Heart left ventricle (tissue), 16 donors: Measurements from ENCODE around the gene OR5M11. TPM values are rescaled to one million over a fixed set of nuclear protein-coding genes. Genes with fewer than 3 reads are reported as not detected.

ENCODE experiments used
- ATAC-seq, 4 donors: fragments of 200-7000 bp; cut with Tn5 transposase; one replicate each; pipeline ENCODE4 v1.9.1; 2020 to 2022; ENCODE audit warnings: moderate library complexity in 4 of 4, mild to moderate bottlenecking in 3 of 4, moderate number of reproducible peaks in 1 of 4
- DNase-seq, 5 donors: peaks; one replicate each; pipeline ENCODE4 v3.0.0-alpha.2; 2020
- H3K27ac ChIP-seq, 12 donors: fragments of 200-600 bp; sonication (generic) in 4 of 12; one replicate each; pipeline versions ENCODE4 v1.5.0 to v1.8.0; 2016 to 2022; ENCODE audit warnings: mild to moderate bottlenecking in 2 of 12
- H3K27me3 ChIP-seq, 9 donors: fragments of 200-600 bp; sonication (generic) in 2 of 9; one replicate each; pipeline versions ENCODE4 v1.5.1 to v1.8.0; 2016 to 2022; ENCODE audit warnings: mild to moderate bottlenecking in 3 of 9
- H3K36me3 ChIP-seq, 9 donors: fragments of 200-600 bp; sonication (generic) in 2 of 9; one replicate each; pipeline versions ENCODE4 v1.5.0 to v1.8.0; 2018 to 2022; ENCODE audit warnings: mild to moderate bottlenecking in 2 of 9
- H3K4me1 ChIP-seq, 12 donors: fragments of 200-600 bp; sonication (generic) in 4 of 12; one replicate each; pipeline versions ENCODE4 v1.5.0 to v1.8.0; 2016 to 2022; ENCODE audit warnings: mild to moderate bottlenecking in 3 of 12
- H3K4me3 ChIP-seq, 12 donors: fragments of 200-600 bp; sonication (generic) in 4 of 12; one replicate each; pipeline versions ENCODE4 v1.5.0 to v1.8.0; 2017 to 2022; ENCODE audit warnings: mild to moderate bottlenecking in 9 of 12, moderate library complexity in 4 of 12
- H3K9me3 ChIP-seq, 12 donors: fragments of 200-600 bp; sonication (generic) in 4 of 12; one replicate each; pipeline versions ENCODE4 v1.5.0 to v1.8.0; 2016 to 2022; ENCODE audit warnings: mild to moderate bottlenecking in 1 of 12
- POLR2A ChIP-seq, 2 donors: fragments of 450-650 bp; IDR thresholded peaks; one replicate each; pipeline ENCODE4 v1.6.1; 2017; ENCODE audit warnings: antibody characterized with exemption in 2 of 2, mild to moderate bottlenecking in 2 of 2, moderate library complexity in 2 of 2
- WGBS, 4 donors: extraction: QIAGEN DNeasy Blood & Tissue Kit in 2 of 4; methylation state at CpG; one replicate each; pipeline versions ENCODE4 v1.1.5 to v1.1.7; 2013 to 2018; 5-methylcytosine and 5-hydroxymethylcytosine counted together
- intact Hi-C, 10 donors: fragments of 100-400 bp; cut with DNase I; formaldehyde crosslinking; loops; one replicate each; pipeline versions ENCODE4 v1.11.1 to v1.14.2; 2022
- polyA plus RNA-seq, 2 donors: library from polyadenylated mRNA; stranded (reverse); fragments of 200-250 nt; gene quantifications; one replicate each; pipeline ENCODE4 v1.2.3, GENCODE V29; 2013
- total RNA-seq, 9 donors: library from RNA; depleted of rRNA in 2 of 9; stranded (reverse); fragments of >200 nt in 2 of 9; fragmentation: NEBNext Ultra II Directional in 3 of 9; extraction: Animal tissue kit (Norgen Biotek cat#: 25700) in 3 of 9; gene quantifications; one replicate each; pipeline versions ENCODE4 v1.1.0 to v1.2.4, GENCODE V29; 2016 to 2023
- TF ChIP-seq, protein P1 (sequence below), 12 donors: fragments of 200-600 bp; sonication (generic) in 4 of 12; IDR thresholded peaks; one replicate each; pipeline versions ENCODE4 v1.5.0 to v1.8.0; 2018 to 2022; ENCODE audit warnings: antibody characterized with exemption in 12 of 12, mild to moderate bottlenecking in 5 of 12
- donor health status: ischemic (EF 13 %, LVEDD 7.1; RV severe dilation, severe dysfunction).
- donor health status: healthy with polysubstance abuse.
- donor health status: DM: no; HTN: yes; CAD: no.
- donor health status: DM: no; HTN: no; CAD: no.
- donor health status: ischemic (EF 25% LVEDD 6.9; RV normal size, moderate dysfunction).
- donor health status: ischemic (EF 25% LVEDD 5.7; RV mildly dilated, moderate dysfunction).
- donor health status: healthy.
- donor health status: DM: yes; HTN: yes; CAD: no.
- donor health status: ischemic (EF 35%, LVEDD 5.7; RV mildly dilated, moderate dysfunction).
- donor health status: nonischemic (EF 11% LVEDD 7.7; RV severe dilation, severe dysfunction).
- donor health status: DM: yes; HTN: yes; CAD: no.
- donor health status: PGD.
- donor health status: ischemic (EF 29% LVEDD 5.4; RV normal size, mild dysfunction).
- donor health status: nonischemic (EF 23%, LVEDD 6.1; RV moderate dilation, normal function).

The OR5M11 gene
- total and polyA plus RNA-seq, 11 donors: not detected

DNA sequence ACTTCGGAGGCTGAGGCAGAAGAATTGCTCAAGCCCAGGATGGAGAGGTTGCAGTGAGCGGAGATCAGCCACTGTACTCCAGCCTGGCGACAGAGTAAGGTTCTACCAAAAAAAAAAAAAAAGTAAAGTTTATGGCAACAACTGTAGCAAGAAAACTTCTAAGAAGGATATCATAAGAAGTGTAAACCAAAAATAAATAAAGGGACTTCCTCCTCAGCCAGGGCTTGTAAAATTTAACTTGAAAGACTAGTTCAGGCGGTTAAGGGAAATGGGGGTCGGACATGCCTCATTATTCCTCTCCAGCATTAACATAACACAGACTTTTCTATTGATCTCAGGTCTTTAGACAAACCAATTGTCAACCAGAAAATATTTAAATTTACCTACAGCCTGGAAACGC is 2.5 kb upstream of the OR5M11 start:
- ATAC-seq (no peak), DNase-seq (no peak)
- TF ChIP-seq, protein P1, sequence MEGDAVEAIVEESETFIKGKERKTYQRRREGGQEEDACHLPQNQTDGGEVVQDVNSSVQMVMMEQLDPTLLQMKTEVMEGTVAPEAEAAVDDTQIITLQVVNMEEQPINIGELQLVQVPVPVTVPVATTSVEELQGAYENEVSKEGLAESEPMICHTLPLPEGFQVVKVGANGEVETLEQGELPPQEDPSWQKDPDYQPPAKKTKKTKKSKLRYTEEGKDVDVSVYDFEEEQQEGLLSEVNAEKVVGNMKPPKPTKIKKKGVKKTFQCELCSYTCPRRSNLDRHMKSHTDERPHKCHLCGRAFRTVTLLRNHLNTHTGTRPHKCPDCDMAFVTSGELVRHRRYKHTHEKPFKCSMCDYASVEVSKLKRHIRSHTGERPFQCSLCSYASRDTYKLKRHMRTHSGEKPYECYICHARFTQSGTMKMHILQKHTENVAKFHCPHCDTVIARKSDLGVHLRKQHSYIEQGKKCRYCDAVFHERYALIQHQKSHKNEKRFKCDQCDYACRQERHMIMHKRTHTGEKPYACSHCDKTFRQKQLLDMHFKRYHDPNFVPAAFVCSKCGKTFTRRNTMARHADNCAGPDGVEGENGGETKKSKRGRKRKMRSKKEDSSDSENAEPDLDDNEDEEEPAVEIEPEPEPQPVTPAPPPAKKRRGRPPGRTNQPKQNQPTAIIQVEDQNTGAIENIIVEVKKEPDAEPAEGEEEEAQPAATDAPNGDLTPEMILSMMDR (IDR thresholded peaks at IDR 0.05): no peak
- no peak overlapping the region for H3K4me3 ChIP-seq
- WGBS, 4 donors: 77 to 85% (median 84%) methylated on average over 6 of the region's 6 CpGs
- H3K4me1 ChIP-seq: no peaks in the 10 kb centered on the region
- no peaks in the 10 kb centered on the region for H3K36me3 ChIP-seq
- no peaks in the 10 kb centered on the region for H3K27me3 ChIP-seq
- intact Hi-C loops: no loop called here
- H3K27ac ChIP-seq: no peak overlapping the region
- peaks cover 0 to 6% (median 0%) of the 10 kb centered on the region in 12 donors for H3K9me3 ChIP-seq

DNA sequence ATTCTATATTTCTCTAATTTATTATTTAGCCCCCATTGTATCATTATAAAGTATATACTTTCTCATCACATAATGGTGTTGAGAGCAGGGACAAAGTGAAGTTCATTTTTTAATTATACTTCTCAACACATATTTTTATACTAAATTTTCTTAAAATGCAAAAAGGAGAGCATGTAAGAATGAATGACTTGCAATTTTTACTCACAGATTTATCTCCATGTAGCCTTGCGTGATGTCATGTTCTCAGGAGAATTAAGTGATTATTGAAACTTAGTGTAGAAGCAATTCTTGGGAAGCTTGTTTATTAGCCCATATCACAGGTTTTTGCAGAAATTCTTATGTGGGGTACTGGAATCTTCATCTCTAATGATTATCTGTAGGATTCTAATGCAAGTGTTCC is 682 bp upstream of the OR5M11 start:
- no peak overlapping the region for H3K4me3 ChIP-seq
- no peak overlapping the region for H3K27ac ChIP-seq
- no peaks in the 10 kb centered on the region for H3K36me3 ChIP-seq
- ATAC-seq: no peak
- no peaks in the 10 kb centered on the region for H3K4me1 ChIP-seq
- no peaks in the 10 kb centered on the region for H3K27me3 ChIP-seq
- peaks cover 0 to 9% (median 0%) of the 10 kb centered on the region in 12 donors for H3K9me3 ChIP-seq
- intact Hi-C loops: no loop called here
- 81 to 90% (median 89%) methylated on average over 1 of the region's 1 CpG for WGBS, 4 donors
- TF ChIP-seq, protein P1 (IDR thresholded peaks at IDR 0.05): no peak
- no peak for TF ChIP-seq POLR2A (IDR thresholded peaks at IDR 0.05)
- DNase-seq: no peak

DNA sequence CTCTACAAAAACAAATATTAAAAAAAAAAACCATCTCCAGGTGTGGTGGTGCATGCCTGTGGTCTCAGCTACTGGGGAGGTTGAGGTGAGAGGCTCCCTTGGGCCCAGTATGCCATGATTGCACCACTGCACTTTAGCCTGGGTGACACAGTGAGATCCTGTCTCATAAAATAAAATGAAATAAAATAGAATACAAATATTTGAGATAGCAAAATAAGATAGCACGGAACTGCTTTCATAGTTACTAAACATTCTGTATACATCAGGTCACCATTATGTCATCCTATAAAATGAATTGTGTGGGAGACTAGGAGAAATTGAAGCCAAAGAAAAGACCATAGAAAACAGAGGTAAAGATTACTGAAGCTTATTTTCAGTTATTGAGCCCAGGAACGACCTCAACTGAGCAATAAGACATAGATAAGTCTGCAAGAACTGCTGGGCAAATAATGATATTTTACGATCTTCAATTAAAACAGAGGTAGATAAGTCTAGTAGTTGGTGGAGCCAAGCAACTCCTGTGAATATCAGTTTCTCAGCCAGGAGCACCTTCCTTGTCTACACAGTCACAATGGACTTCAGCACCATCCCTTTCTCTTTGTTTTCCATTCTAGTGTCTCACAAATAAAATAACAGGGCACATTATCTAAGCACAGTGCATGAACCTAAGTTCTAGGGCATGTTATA is 9.9 kb downstream of the OR5M11 start:
- no peak overlapping the region for H3K27ac ChIP-seq
- H3K27me3 ChIP-seq: no peaks in the 10 kb centered on the region
- H3K9me3 ChIP-seq: peaks cover 0 to 6% (median 0%) of the 10 kb centered on the region in 12 donors
- DNase-seq: no peak
- H3K4me1 ChIP-seq: no peaks in the 10 kb centered on the region
- TF ChIP-seq POLR2A (IDR thresholded peaks at IDR 0.05): no peak
- TF ChIP-seq, protein P1 (IDR thresholded peaks at IDR 0.05): no peak
- no peaks in the 10 kb centered on the region for H3K36me3 ChIP-seq
- intact Hi-C loops: no loop called here
- ATAC-seq: no peak
- WGBS, 4 donors: 63 to 78% (median 69%) methylated on average over 3 of the region's 3 CpGs
- H3K4me3 ChIP-seq: no peak overlapping the region

DNA sequence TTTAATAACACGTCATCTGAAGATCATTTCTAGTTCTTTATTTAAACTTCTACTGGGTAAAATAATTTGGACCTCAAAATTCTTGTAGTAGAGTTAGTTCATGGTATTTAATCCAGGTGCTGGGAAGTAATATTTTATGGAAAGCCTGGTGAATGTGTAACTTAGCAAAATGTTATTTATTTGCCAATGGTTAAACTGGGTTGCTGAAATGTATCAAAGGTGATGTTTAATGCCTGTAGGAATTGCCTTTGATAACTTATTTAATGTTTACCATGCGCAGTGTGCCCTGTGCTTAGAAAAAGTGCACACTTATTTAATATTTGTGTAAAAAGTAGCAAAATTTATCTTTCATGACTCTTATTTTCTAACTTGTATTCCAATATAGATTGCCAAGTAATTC is 11.2 kb downstream of the OR5M11 start:
- no peak for DNase-seq
- TF ChIP-seq, protein P1 (IDR thresholded peaks at IDR 0.05): no peak
- Histone ChIP-seq H3K27me3 (no peaks in the 10 kb centered on the region), H3K4me3 (no peak overlapping the region), H3K27ac (no peak overlapping the region), H3K9me3 (peaks cover 0 to 6% (median 0%) of the 10 kb centered on the region in 12 donors), H3K36me3 (no peaks in the 10 kb centered on the region), H3K4me1 (no peaks in the 10 kb centered on the region)
- intact Hi-C loops: no loop called here
- no peak for ATAC-seq
- WGBS, 4 donors: 67 to 78% (median 75%) methylated on average over 2 of the region's 2 CpGs
